T-helper 1 cell treated with Interleukin-12 subunit alpha and Interleukin-12 subunit beta and Interleukin-4 antibody, amounts not matched to agents 30 μg/mL and 1 μg/mL, for 36 hours (primary cell): ENCODE results near the gene EIF4G3.
"Not testable (repeated sequence)": the region's sequence is repeated elsewhere in the genome, so short reads cannot be mapped to it uniquely, and the experiment has no call there.

Experiments
- H3K27ac Mint-ChIP-seq: one replicate; pipeline ENCODE4 v1.8.0; 2021; ENCODE audit warnings: mild to moderate bottlenecking, mixed read lengths
- H3K27me3 Mint-ChIP-seq: one replicate; pipeline ENCODE4 v1.8.0; 2021; ENCODE audit warnings: low read depth, mixed read lengths
- H3K36me3 Mint-ChIP-seq: one replicate; pipeline ENCODE4 v1.8.0; 2021; ENCODE audit warnings: low read depth, mixed read lengths
- H3K4me1 Mint-ChIP-seq: one replicate; pipeline ENCODE4 v1.8.0; 2021; ENCODE audit warnings: low read depth, mixed read lengths
- H3K4me3 Mint-ChIP-seq: one replicate; pipeline ENCODE4 v1.8.0; 2021; ENCODE audit warnings: mild to moderate bottlenecking, moderate library complexity, mixed read lengths
- H3K9me3 Mint-ChIP-seq: one replicate; pipeline ENCODE4 v1.8.0; 2021; ENCODE audit warnings: mixed read lengths

The EIF4G3 gene

DNA sequence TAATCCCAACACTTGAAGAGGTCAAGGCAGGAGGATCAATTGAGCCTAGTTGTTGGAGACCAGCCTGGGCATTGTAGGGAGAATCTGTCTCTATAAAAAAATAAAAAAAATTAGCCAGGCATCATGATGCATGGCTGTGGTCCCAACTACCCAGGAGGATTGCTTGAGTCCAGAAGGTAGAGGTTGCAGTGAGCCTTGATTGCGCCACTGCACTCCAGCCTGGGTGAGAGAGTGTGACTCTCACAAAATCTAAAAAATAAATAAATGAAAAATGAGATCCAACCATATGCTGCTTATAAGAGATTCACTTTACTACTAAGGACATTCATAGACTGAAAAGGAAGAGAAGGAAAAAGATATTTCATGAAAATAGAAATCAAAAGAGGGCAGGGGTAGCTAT lies 342.5 kb downstream of the EIF4G3 start:
- Mint-ChIP-seq H3K4me3 (no peak overlapping the region), H3K36me3 (peaks cover 12% of the 10 kb centered on the region), H3K9me3 (no peaks in the 10 kb centered on the region), H3K4me1 (no peaks in the 10 kb centered on the region), H3K27me3 (no peaks in the 10 kb centered on the region), H3K27ac (no peak overlapping the region)

DNA sequence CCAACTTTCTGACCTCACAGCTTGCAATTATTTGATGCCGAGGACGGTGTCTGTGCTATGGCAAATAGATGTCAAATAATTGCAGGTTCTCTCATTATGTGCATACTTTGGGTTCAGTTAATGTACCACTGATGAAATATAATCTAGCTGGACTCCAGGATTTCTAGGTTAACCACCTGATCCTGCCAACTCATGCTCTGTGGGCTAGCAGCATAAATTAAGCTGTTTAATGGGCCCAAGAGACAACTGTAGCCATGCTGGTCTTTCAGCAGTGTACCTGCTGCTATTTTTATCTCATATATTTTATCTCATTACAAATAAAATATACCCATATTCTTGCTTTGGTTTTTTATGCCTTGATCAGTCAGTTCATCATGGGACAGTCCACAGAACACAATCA lies 346.3 kb downstream of the EIF4G3 start:
- no peaks in the 10 kb centered on the region for H3K9me3 Mint-ChIP-seq
- H3K27ac Mint-ChIP-seq, result no peak overlapping the region
- H3K4me1 Mint-ChIP-seq, result no peaks in the 10 kb centered on the region
- H3K36me3 Mint-ChIP-seq, result peaks cover 20% of the 10 kb centered on the region
- H3K27me3 Mint-ChIP-seq, result no peaks in the 10 kb centered on the region
- H3K4me3 Mint-ChIP-seq, result no peak overlapping the region

DNA sequence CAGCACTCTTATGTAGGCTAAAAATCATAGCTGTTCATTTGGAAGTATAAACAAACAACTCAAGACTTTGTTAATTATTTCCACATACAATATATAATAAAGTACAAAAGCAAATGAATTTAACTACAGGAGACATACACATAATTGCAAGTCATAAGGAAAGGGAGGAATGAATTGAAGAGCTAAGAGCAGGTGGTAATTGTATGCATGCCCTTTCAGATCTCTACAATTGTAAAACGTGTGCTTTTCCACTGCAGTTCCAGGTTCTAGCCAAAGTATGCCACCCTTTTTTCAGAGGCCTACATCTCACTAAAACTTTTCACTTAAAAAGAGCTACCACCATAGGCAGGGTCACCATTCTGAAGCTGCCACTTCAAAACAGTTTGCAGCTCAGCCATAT lies 346.8 kb downstream of the EIF4G3 start:
- H3K4me3 Mint-ChIP-seq, result no peak overlapping the region
- no peaks in the 10 kb centered on the region for H3K4me1 Mint-ChIP-seq
- H3K27me3 Mint-ChIP-seq, result no peaks in the 10 kb centered on the region
- peaks cover 19% of the 10 kb centered on the region for H3K36me3 Mint-ChIP-seq
- H3K27ac Mint-ChIP-seq, result no peak overlapping the region
- H3K9me3 Mint-ChIP-seq, result no peaks in the 10 kb centered on the region

DNA sequence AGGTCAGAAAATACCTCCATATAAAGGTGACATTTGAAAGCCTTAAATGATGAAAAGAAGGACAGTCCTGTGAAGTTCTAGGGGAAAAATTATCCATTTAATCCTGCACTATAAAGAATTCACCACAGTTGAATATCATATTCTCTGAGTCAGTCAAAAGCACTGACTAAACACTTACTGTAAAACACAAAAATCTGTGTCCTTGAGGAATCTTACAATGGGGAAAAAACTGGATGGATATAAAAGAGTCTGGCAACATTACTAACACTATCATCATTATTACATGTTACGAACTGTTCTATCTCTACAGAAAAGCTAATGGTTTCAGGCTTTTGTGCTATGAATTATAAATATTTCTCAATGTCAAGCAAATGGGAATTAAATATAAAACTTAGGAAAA lies 347.2 kb downstream of the EIF4G3 start:
- Mint-ChIP-seq H3K9me3 (no peaks in the 10 kb centered on the region), H3K27ac (no peak overlapping the region), H3K36me3 (peaks cover 17% of the 10 kb centered on the region), H3K4me3 (no peak overlapping the region), H3K4me1 (no peaks in the 10 kb centered on the region), H3K27me3 (no peaks in the 10 kb centered on the region)

DNA sequence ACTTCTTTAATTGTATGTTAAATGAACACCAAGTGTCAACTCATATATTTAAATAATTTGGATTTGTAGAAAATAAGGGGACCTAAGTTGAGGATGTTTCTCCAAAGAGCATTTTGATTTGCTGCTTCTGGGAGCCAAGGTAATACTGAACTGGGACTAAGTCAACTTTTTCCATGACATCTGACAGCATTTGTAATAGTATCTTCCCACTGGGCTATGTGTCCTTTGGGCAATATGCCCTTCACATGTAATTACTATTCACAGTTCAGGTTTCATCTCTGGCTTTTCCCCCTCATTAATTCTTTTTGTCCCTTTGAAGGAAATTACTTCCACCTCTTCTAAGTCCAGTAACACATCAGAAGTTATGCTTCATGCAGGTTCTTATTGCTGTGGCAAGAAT lies 352.9 kb downstream of the EIF4G3 start:
- Mint-ChIP-seq H3K27me3 (no peaks in the 10 kb centered on the region), H3K27ac (no peak overlapping the region), H3K36me3 (peaks cover 15% of the 10 kb centered on the region)

DNA sequence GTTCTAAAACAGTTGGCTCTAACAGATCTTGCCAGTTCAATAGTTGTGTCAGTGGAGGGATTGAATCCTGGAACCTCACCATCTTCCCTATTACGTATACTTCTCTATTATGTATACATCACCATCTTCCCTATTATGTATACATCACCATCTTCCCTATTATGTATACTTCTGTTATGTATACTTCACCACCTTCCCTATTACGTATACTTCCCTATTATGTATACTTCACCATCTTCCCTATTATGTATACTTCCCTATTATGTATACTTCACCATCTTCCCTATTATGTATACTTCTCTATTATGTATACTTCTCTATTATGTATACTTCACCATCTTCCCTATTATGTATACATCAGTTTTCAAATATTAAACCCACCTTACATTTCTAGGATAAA lies 355.2 kb downstream of the EIF4G3 start:
- Mint-ChIP-seq H3K27me3 (no peaks in the 10 kb centered on the region), H3K9me3 (no peaks in the 10 kb centered on the region), H3K4me3 (no peak overlapping the region), H3K4me1 (no peaks in the 10 kb centered on the region), H3K36me3 (peaks cover 8% of the 10 kb centered on the region), H3K27ac (no peak overlapping the region)

More for the DNA sequence above, 352.9 kb downstream of the EIF4G3 start:
- Mint-ChIP-seq H3K4me3 (no peak overlapping the region), H3K4me1 (no peaks in the 10 kb centered on the region), H3K9me3 (no peaks in the 10 kb centered on the region)

DNA sequence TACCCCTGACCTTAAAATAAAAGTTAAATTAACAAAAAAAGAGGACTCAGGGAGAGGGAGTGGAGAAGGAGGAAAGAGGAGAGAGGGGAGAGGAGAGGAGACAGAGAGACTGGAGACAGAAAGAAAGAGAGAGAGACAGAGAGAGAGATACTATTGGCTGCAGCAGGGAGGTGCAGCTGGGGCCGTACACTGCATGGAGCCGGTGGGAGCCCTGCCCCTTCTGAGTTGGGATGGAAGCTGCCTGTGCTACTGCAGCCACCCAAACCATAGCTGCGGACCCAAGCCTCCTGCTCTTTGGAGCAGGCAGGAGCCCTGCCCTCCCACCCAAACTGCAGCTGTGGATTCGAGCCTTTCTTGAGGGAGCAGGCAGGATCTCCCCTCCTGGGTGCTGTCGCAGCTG lies 356.9 kb downstream of the EIF4G3 start:
- H3K4me3 Mint-ChIP-seq, result no peak overlapping the region
- H3K27ac Mint-ChIP-seq, result no peak overlapping the region
- H3K9me3 Mint-ChIP-seq, result no peaks in the 10 kb centered on the region
- H3K27me3 Mint-ChIP-seq, result no peaks in the 10 kb centered on the region
- peaks cover 5% of the 10 kb centered on the region for H3K36me3 Mint-ChIP-seq
- H3K4me1 Mint-ChIP-seq, result no peaks in the 10 kb centered on the region

DNA sequence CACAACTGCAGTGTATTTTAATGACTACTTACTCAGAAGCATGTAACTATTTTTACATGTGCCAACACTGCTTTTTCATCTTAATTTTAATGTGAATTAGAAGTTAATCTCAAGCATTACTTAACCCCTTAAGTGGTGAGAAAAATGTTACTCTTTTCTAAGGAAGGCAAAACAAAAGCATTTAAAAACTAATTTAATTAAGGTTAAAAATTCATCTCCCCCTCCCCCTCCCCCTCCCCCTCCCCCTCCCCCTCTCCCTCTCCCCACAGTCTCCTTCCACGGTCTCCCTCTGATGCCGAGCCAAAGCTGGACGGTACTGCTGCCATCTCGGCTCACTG lies 362.2 kb downstream of the EIF4G3 start:
- Mint-ChIP-seq H3K27ac (no peak overlapping the region), H3K4me1 (no peaks in the 10 kb centered on the region), H3K4me3 (no peak overlapping the region), H3K27me3 (no peaks in the 10 kb centered on the region), H3K9me3 (no peaks in the 10 kb centered on the region), H3K36me3 (peaks cover 10% of the 10 kb centered on the region)

DNA sequence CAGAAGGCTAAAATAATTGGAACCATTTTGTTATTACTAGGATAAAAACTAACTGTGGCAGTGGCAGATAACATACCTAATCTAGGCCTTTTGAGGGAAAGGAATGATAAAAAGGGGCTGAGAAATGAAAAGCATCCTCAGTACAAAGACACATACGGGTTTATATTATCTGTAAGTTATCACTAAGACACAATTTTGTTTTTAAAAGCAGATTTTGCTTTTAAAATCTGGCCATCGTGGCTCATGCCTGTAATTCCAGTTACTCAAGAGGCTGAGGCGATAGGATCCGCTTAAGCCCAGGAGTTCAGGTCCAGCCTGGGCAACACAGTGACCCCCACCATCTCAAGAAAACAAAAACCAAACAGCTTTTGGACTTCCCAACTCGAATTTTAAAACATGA lies 364.8 kb downstream of the EIF4G3 start:
- no peak overlapping the region for H3K4me3 Mint-ChIP-seq
- peaks cover 14% of the 10 kb centered on the region for H3K36me3 Mint-ChIP-seq
- no peaks in the 10 kb centered on the region for H3K27me3 Mint-ChIP-seq
- no peaks in the 10 kb centered on the region for H3K9me3 Mint-ChIP-seq
- no peak overlapping the region for H3K27ac Mint-ChIP-seq
- H3K4me1 Mint-ChIP-seq, result no peaks in the 10 kb centered on the region

DNA sequence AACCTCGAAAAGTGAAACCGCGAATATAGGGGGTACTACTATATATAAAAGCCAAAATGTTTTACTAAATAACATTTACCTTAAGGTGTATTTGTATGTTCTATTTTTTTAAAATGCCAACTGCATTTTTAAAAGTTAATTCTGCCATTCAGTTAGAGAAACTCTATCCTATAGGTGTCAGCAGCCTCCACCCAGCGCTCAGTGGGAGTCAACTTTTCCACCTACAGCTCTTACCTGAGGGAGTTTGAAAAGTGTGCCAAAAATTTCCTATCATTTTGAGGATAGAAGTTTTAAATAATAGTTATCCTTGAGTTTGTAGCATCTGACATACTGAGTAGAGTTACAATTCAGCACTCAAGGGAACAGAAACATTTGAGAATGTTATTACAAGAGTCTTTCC lies 383.5 kb downstream of the EIF4G3 start:
- Mint-ChIP-seq H3K4me3 (no peak overlapping the region), H3K27me3 (peaks cover 4% of the 10 kb centered on the region), H3K4me1 (peaks cover under 1% of the 10 kb centered on the region), H3K36me3 (no peaks in the 10 kb centered on the region), H3K9me3 (no peaks in the 10 kb centered on the region), H3K27ac (no peak overlapping the region)

DNA sequence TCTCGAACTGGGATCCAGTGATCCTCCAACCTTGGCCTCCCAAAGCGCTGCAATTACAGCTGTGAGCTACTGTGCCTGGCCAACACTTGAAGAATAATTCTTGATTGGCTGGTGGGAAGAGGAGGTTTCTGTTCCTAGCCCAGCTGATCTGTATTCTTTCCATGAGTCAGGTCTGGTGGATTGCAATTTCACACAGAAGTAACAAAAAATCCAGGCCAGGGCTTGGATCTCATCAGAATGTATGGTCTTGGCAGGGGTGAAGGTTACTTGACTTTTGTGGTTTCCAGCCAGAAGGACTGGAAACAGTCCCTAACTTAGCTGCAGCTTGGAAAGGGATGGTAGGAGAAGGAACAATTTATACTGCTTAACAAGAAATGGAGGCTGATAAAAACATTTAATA lies 384.5 kb downstream of the EIF4G3 start:
- Mint-ChIP-seq H3K9me3 (no peaks in the 10 kb centered on the region), H3K4me3 (no peak overlapping the region), H3K36me3 (no peaks in the 10 kb centered on the region), H3K4me1 (peaks cover 10% of the 10 kb centered on the region), H3K27me3 (peaks cover 4% of the 10 kb centered on the region), H3K27ac (no peak overlapping the region)

DNA sequence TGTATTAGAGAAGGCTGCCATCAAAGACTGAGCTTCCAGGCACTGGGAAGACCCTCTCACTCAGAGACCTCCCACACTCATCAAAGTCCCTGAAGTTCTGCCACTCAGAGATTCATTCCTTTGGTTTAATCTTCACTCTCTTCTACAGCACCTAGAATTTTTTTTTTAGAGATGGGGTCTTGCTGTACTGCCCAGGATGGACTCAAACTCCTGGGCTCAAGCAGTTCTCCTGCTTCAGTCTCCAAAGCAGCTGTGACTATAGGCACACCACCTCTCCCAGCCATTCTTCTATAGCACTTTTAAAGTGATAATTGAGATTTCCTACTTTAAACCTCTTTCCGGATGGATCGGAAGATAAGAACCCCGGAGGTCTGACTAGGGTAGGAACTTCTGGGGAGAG lies 385.9 kb downstream of the EIF4G3 start:
- Mint-ChIP-seq H3K27me3 (peaks cover 4% of the 10 kb centered on the region), H3K9me3 (no peaks in the 10 kb centered on the region), H3K27ac (no peak overlapping the region), H3K4me1 (peaks cover 10% of the 10 kb centered on the region), H3K4me3 (no peak overlapping the region), H3K36me3 (no peaks in the 10 kb centered on the region)

DNA sequence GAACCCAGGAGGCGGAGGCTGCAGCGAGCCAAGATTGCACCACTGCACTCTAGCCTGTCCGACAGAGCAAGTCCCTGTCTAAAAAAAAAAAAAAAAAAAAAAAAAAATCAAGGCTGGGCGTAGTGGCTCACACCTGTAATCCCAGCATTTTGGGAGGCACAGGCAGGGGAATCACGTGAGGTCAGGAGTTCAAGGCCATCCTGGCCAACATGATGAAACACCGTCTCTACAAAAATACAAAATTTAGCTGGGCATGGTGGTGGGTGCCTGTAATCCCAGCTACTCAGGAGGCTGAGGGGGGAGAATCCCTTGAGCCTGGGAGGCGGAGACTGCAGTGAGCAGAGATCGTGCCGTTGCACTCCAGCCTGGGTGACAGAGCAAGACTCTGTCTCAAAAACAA lies 387.1 kb downstream of the EIF4G3 start:
- H3K36me3 Mint-ChIP-seq, H3K4me3 Mint-ChIP-seq, H3K9me3 Mint-ChIP-seq: not testable (repeated sequence)

DNA sequence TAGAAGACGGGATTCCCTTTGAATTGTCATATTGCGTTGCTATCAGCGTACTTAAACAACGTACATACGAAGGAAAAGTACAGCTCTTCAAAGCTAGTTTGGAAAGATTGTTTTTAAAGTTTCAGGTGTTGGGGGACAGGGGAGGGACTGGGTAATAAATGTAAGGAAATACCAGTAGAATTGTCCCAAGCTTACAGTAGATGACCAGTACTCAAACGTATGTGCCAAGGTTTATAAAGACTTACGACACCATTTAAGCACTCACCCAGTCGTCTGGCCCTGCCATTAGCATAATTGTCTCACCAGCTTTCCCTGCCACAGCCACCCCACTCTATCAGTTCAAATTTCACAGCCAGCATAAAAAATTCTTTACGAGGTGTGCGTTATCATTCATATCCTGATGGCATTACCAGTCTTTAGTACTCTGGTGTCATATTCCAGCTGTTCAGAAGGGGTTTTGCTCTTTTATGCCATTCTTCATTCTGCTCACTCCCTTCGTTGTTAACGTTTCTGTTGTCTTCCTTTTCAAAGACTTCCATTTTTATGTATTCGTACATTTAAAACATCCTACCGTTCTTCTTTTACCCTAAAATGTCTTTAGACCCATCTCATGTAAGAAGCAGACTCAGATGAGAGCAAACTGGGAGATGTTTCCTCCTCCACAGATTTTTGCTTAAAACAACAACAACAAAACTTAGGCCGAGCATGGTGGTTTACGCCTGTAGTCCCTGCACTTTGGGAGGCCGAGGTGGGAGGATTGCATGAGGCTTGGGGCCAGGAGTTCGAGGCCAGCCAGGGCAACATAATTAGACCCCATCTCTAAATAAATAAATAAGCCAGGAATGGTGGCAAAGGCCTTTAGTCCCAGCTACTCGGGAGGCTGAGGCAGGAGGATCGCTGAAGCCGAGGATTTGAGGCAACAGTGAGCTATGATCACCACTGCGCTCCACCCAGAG lies 388.6 kb downstream of the EIF4G3 start:
- H3K4me1 Mint-ChIP-seq, result peaks cover 24% of the 10 kb centered on the region
- peak overlapping the region; percentile 92 for H3K4me3 Mint-ChIP-seq
- H3K27ac Mint-ChIP-seq, result peak overlapping the region; percentile 94
- H3K9me3 Mint-ChIP-seq, result no peaks in the 10 kb centered on the region
- H3K27me3 Mint-ChIP-seq, result peaks cover 4% of the 10 kb centered on the region
- H3K36me3 Mint-ChIP-seq, result peaks cover 3% of the 10 kb centered on the region

More for the DNA sequence above, 387.1 kb downstream of the EIF4G3 start:
- H3K27ac Mint-ChIP-seq, H3K27me3 Mint-ChIP-seq: not testable (repeated sequence)
- peaks cover 18% of the 10 kb centered on the region for H3K4me1 Mint-ChIP-seq

DNA sequence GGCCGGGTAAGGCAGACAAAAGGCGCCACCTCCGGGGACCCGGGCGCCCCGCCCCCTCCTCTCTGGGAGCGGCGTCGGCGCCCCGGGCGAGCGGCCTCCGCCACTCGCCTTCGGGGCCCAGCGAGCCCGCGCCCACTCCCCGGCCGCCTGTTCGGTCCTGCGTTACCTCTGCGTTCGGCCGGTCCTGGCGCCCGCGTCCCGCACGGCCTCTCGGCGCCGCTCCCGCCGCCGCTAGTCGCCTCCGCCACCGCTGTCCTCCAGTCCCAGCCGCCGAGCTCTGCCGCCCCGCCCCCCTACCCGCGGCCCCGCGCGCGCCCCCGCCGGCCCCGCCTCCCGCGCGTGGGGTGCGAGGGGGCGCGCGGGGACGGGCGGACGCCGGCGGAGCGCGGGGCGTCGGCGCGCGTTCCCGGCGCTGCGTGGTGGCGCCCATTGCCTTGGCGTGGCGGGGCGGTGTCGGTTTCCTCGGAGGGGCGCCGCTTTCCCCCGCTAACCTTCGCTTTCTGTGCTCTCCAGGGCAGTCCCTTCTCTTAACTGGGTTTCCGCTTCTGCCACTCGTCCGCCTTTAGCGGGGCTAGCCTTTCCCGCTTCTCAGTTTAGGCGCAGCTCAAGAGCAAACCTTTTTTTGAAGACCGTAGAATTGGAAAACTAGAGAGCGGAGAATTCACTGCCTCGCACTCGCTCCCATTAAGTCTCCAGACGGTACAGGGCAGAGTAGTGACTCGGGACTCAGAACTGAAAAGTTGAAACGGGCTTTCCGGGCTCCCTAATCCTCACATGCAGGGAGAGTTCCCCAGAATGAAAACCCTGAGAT lies 389.5 kb downstream of the EIF4G3 start, which contains the start of gene HP1BP3:
Gene HP1BP3 (minus strand): TSS at position 279 of the 811 bp plus-strand sequence. CDS start 6,867 bp downstream, outside the sequence.
- Mint-ChIP-seq H3K27me3 (peaks cover 4% of the 10 kb centered on the region), H3K4me3 (peak within 1 kb of the TSS; percentile 93), H3K27ac (peak within 1 kb of the TSS; percentile 98), H3K9me3 (no peaks in the 10 kb centered on the region), H3K36me3 (peaks cover 3% of the 10 kb centered on the region), H3K4me1 (peaks cover 24% of the 10 kb centered on the region)
